HG02981 (cell line): ENCODE data around the gene APLNR.
"Not testable (repeated sequence)": the region's sequence is repeated elsewhere in the genome, so short reads cannot be mapped to it uniquely, and the experiment has no call there.

Source experiments
- ATAC-seq: cut with Tn5 transposase; IDR thresholded peaks from one replicate; pipeline ENCODE4 v1.9.1; 2021; ENCODE audit warnings: mild to moderate bottlenecking, moderate library complexity; ENCODE audit not compliant: unreplicated experiment

The APLNR gene

DNA sequence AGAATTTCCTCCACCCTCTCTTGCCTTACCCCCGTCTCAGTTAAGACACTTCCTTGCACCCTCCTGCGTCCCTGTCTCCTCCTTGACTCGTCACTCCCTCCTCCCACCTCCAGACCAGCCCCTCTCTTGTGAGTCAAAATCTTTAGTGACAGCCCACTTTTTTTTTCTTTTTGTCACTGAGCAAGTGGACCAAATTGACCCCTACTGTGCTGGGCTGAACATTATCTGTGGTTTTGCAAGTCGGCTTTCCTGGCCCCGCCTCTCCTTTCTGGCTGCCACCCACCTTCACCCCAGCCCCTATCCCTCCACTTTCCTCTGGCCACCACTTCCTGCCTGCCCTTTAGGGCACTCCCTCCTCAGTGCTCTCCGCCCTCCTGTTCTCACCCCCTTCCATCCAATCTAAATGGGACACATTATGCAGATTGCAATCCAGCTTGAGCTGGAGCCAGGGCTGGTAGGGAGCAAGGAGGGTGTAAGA is at the start of gene APLNR:
Gene APLNR, minus strand, starts transcription at position 47 of the 478 bp plus-strand sequence. CDS start 246 bp downstream, outside the sequence.
- no peak for ATAC-seq

- ATAC-seq, result no peak
Observed at GRCh38 chr11:57283231-57283990, 46.4 kb upstream of the APLNR start.

DNA sequence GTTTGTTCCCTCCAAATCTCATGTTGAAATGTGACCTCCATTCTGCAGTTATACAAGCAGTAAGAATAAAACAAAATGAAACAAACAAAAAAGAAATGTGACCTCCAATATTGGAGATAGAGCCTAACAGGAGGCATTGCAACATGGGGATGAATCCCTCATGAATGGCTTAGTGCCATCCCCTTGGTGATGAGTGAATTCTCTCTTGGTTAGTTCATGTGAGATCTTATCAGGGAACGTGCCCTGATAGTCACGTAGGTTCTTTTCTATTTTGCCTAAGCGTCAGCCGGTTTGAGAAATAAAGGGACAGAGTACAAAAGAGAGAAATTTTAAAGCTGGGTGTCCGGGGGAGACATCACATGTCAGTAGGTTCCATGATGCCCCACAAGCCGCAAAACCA is 44.5 kb upstream of the APLNR start:
- not testable (repeated sequence) for ATAC-seq

DNA sequence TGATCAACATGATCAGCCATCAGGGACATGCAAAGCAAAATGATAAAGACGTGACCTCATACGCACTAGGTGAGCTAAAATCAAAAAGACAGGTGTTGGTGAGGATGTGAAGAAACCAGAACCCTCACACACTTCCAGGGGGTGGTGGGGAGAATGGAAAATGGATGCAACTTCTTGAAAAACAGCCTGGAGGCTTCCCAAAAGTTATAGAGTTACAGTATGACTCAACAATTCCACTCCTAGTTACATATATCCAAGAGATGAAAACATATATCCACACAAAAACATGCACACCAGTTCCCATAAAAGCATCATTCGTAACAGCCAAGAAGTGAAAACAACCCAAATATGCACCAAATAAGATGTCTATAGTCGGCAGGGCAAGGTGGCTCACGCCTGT is 42.1 kb upstream of the APLNR start:
- no peak for ATAC-seq

DNA sequence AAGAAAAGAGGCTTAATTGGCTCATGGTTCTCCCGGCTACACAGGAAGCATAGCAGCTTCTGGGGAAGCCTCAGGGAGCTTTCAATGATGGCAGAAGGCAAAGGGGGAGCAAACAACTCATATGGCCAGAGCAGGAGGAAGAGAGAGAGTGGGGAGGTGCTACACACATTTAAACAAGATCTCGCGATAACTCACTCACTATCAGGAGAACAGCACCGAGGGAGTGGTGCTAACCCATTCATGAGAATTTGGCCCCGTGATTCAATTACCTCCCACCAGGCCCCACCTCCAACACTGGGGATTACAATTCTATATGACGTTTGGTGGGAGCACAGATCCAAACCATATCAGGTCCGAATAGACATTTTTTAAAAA is 41.7 kb upstream of the APLNR start:
- no peak for ATAC-seq

- ATAC-seq, result peak; percentile 72
Observed at GRCh38 chr11:57277845-57278720, 41.0 kb upstream of the APLNR start.

DNA sequence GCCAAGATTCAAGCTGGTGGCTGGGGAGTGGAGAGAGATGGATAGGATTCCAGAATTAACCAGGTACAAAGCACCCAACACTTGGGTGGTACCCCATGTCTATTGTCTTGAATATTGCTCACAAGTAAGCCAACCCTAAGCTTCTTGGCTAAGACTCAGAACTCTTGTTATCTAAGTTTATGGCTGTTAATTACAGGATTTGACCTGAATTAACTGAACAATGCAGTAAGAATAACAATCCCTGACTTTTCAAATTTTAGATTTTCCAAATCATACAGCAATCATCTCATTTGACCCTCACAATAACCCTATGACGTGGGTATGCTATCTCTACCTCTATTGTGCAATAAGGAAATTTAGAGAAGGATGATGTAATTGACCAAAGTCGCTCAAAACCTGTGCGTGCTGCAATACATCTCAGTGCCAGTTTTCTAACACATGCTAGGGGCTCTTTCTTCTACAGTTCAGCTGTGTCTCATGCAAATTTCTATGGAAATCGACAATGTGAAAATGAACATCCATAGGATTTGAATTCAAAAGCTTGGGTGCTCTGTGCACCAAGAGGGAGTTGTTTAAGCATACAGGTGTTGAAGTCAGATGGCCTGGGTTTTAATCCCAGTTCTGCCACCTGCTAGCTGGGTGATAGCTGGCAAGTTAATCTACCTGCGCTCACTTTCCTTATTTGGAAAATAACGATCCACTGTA is 40.1 kb upstream of the APLNR start:
- ATAC-seq, result no peak

DNA sequence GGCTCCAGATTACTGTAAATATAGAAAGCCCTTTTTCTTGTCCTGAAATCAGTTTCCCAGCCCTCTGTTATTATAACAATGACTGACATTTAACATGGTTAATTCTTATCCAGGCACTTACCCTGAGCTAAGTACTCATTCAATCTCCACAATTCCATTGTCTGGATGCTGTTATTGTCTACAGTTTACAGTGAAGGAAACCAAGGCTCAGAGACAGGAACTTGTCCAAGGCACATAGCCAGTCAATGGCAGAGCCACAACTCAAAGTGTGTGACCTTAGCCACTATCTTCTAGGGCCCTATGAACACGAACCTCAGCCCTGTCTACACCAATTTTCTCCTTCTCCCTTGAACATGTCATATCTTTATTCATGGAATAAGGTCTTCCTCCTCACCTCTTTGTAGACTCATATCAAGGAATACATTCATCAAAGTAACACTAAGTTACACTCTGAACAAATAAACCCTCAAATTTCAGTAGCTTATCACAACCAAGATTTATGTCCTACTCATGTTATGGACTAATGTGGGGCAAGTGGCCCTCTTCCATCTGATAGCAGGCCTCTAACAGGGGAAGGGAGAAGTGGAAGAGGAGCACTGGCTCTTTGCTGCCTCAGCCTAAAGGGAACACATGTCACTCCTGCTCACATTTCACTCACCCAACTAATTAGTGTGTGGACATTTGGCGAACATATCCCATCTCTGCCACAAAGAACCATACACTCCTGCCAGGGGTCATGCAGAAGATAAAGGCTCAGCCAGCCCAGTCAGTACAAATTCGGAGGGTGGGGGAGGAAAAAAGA is 39.3 kb upstream of the APLNR start:
- no peak for ATAC-seq

GRCh38 chr11:57275582-57275981 is 38.5 kb upstream of the APLNR start:
- ATAC-seq, result no peak

- no peak for ATAC-seq
Observed at GRCh38 chr11:57274904-57275498, 38.0 kb upstream of the APLNR start.

DNA sequence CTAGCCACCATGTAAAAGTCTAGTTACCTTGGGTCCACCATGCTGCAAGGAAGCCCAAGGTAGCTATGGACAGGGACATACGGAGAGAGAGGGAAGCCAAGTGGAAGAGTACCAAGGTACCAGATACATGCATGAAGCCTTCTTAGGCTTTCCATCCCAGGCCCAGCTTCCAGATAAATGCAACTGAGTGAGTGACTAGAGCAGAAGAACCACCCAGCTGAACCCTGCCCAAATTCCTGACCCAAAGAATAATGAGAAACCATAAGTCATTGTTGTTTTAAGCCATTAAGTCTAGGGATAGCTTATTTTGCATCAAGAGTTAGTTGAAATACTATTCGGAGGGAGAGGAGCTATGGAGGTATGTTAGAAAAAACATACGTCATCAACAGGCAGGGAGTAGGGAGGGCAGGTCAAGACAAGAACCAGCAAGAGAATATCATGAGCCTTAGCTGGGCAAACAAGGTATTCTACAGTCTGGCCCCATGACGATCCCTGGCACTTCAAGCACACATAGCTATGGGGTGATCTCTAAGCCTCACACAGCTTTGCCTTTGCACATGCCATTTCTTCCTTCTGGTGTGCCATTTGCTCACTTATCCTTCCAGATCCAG is 36.5 kb upstream of the APLNR start:
- ATAC-seq, result no peak

DNA sequence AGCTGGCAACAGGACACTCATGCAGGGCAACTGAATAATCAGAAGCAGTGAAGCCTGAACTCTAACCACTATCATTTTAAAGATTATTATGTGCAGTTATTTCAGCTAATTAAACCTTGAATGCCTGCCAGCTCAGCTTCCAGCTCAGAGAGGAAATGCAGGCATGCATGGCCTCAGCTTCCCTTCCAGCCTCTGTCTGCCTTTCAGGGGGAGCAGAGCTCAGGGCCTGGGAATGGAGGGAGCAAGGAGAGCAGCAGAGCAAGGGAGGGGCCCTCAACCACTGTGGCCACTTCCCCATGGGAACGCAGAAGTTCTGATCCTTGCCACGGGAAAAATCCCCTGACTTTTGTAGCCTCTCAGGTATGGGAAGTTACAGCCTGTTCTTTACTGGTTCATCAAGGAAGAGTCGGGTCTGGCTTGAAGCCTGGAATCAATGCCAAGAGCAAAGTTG is 32.5 kb upstream of the APLNR start:
- no peak for ATAC-seq

DNA sequence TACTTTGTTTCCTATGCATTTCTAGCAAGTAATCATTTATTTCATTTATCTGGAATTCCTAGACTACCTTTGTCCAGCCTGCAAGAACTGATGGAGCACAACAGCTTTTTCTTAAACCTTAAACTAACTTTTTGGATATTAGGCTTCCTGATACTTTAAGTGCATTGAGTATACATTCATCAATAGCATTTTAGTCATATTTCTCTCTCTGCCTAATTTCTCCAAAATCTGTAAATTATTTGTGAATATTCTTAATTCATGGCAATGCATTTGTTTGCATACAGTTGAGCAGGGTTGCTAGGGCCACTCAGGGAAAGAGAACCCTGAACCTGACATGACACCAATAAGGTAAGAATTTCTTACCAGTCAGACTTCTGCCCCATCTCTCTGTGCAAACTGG is 29.1 kb upstream of the APLNR start:
- ATAC-seq, result no peak

DNA sequence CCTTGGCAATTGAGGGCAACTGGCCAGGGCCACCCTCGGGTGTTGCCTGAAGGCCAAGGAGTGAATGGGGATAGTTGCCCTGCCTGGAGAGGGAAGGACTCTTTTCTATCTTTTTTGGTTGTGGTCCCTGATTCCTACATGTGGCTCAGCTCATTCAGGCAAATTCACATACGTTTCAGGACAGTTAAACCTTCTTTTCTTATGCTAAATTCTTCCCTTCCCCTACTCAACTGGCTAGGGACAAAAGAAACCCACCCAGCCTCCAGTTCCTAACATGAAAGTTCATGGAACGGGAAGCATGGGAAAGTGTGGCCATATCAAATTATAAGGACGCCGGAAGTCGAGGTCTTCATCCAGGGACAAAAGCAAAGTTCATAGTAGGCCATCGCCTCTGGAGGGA is 26.3 kb upstream of the APLNR start:
- no peak for ATAC-seq

DNA sequence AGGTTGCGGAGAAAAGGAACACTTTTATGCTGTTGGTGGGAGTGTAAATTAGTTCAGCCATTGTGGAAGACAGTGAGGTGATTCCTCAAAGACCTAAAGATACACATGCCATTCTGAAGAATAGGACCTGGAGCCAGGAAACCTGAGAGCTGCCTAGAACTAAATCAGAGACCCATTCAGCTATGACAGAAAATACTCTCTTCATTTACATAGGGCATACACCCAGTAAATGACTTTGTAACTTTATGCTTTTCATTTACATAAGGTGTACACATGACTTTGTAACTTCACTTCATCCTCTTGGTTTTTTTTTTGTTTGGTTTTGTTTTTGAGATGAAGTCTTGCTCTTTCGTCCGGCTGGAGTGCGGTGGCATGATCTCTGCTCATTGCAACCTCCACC is 25.1 kb upstream of the APLNR start:
- ATAC-seq, result no peak

DNA sequence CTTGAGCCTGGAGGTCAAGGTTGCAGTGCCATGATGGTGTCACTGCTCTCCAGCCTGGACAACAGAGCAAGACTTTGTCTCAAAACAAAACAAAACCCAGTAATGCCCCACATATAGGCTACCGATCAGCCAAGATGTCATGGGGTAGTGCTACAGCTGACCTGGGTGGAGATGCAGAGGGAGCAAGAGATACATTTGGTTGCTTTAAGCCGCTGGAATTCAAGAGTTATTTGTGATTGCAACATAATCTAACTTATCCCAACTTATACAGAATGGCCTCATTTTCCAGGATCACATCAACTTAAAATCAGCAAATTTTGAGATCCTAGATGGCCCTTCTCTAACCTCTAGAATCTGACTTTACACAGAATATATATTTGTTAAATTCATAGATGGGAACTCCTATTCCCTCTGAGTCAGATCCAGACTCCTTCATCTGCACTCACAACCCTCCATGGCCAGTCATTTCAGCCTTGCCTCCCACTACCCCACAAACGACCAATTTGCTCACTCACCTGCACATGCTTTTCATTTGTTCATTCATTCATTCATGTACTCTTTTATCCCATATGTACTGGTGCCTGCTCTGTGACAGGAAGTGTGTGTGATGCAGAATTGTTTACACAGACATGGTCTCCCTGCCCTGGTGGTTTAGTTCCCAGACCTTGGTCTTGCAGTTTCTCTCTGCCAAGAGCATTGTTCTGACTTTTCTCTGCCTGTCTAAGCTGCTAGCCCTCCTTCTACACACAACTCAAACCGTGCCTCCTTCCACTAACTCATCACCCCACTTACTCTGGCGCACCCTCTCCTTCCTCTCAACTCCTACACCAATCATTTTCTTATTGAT is 24.1 kb upstream of the APLNR start:
- no peak for ATAC-seq

DNA sequence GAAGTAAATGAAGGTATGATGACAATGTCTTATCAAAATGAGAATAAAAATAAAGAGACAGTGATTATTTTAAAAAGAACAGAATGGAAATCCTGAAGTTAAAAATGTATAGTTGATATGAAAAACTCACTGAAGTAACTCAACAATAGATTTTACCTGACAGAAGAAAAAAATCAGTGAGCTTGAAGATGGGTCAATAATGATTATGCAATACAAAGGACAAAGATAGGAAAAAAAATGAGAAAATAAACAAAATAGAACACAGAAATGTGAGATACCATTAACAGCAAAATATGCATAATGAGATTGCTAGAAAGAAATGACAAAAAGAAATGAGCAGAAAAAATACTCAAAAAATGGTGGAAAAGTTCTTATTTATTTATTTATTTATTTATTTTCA is 19.1 kb upstream of the APLNR start:
- ATAC-seq, result no peak

DNA sequence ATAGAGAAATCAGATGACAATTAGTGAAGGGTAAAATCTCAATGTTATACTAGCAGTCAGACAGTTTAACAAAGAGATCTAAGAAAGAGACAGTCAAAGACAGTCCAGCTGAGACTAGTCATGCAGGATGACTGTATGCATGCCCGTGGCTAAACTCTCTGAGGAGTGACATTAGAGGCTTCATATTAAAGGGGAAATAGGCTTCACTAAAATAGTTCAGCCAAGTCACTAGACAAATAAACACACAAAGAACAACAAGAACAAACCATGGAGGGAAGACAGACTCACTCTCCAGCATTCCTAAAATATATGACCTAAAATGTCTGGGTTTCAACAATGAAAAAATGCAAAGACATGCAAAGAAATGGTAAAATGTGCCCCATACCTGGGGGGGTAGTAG is 18.6 kb upstream of the APLNR start:
- no peak for ATAC-seq

GRCh38 chr11:57254631-57255030 is 17.6 kb upstream of the APLNR start:
- ATAC-seq, result no peak
